Fibroblast of skin of back (primary cell): Measurements from ENCODE around the gene GLT1D1.
"Not testable (repeated sequence)": the region's sequence is repeated elsewhere in the genome, so short reads cannot be mapped to it uniquely, and the experiment has no call there.

Experiments
- DNase-seq: peaks from one replicate; pipeline ENCODE4 v3.0.0-alpha.2; 2013

The GLT1D1 gene

GRCh38 chr12:128820723-128821432, 32.4 kb upstream of the GLT1D1 start:
- DNase-seq: no peak

- no peak for DNase-seq
Observed at GRCh38 chr12:128823216-128823915, 29.9 kb upstream of the GLT1D1 start.

GRCh38 chr12:128823916-128824839, 29.1 kb upstream of the GLT1D1 start, which contains the start of gene SLC15A4:
SLC15A4 (minus strand) TSS chr12:128823958; CDS start chr12:128823943, 15 bp downstream.
- peak; percentile 92 for DNase-seq

GRCh38 chr12:128825835-128826234, 27.4 kb upstream of the GLT1D1 start:
- no peak for DNase-seq

- DNase-seq: no peak
Observed at GRCh38 chr12:128827724-128828123, 25.6 kb upstream of the GLT1D1 start.

- DNase-seq: no peak
Observed at GRCh38 chr12:128829861-128830504, 23.3 kb upstream of the GLT1D1 start.

GRCh38 chr12:128830505-128830893, 22.8 kb upstream of the GLT1D1 start:
- no peak for DNase-seq

- no peak for DNase-seq
Observed at GRCh38 chr12:128833418-128833817, 19.9 kb upstream of the GLT1D1 start.

GRCh38 chr12:128839885-128840284, 13.4 kb upstream of the GLT1D1 start:
- DNase-seq: not testable (repeated sequence)

GRCh38 chr12:128840862-128841468, 12.3 kb upstream of the GLT1D1 start:
- DNase-seq: no peak

- DNase-seq: no peak
Observed at GRCh38 chr12:128842579-128842978, 10.7 kb upstream of the GLT1D1 start.

GRCh38 chr12:128843538-128843937, 9.7 kb upstream of the GLT1D1 start:
- no peak for DNase-seq

GRCh38 chr12:128844031-128844635, 9.1 kb upstream of the GLT1D1 start:
- DNase-seq: no peak

GRCh38 chr12:128846671-128847070, 6.6 kb upstream of the GLT1D1 start:
- not testable (repeated sequence) for DNase-seq

GRCh38 chr12:128848371-128848770, 4.9 kb upstream of the GLT1D1 start:
- no peak for DNase-seq

GRCh38 chr12:128849806-128850205, 3.5 kb upstream of the GLT1D1 start:
- not testable (repeated sequence) for DNase-seq

GRCh38 chr12:128850400-128850799, 2.9 kb upstream of the GLT1D1 start:
- DNase-seq: no peak

GRCh38 chr12:128851429-128851828, 1.8 kb upstream of the GLT1D1 start:
- DNase-seq: not testable (repeated sequence)

- DNase-seq: no peak
Observed at GRCh38 chr12:128852026-128852698, 1.1 kb upstream of the GLT1D1 start.

GRCh38 chr12:128853600-128854197, 421 bp downstream of the GLT1D1 start:
- no peak for DNase-seq
